Myocyte (in vitro differentiated cells): Measurements from ENCODE around the gene EFCC1. TPM values are rescaled to one million over a fixed set of nuclear protein-coding genes. Genes with fewer than 3 reads are reported as not detected.

Experiments used
- DNase-seq: peaks from one replicate; pipeline ENCODE4 v3.0.0-alpha.2; 2012; ENCODE audit warnings: low read depth
- total RNA-seq: library from RNA; depleted of rRNA; stranded (reverse); fragments of >200 nt; gene quantifications from 2 replicates; pipeline ENCODE4 v1.2.3, GENCODE V29; 2014

Gene EFCC1
- total RNA-seq, 1 donor from 2014 or later = 1.6 TPM

- no peak for DNase-seq
Measured at GRCh38 chr3:129030611-129031010, 29.5 kb downstream of the EFCC1 start.

GRCh38 chr3:129031476-129032215, 30.5 kb downstream of the EFCC1 start:
- DNase-seq = peak; percentile 70

- DNase-seq = no peak
Measured at GRCh38 chr3:129032716-129033115, 31.6 kb downstream of the EFCC1 start.

- DNase-seq = no peak
Measured at GRCh38 chr3:129033151-129033550, 32.0 kb downstream of the EFCC1 start.

GRCh38 chr3:129033633-129034321, 32.7 kb downstream of the EFCC1 start:
- DNase-seq = no peak

- no peak for DNase-seq
Measured at GRCh38 chr3:129034642-129035041, 33.5 kb downstream of the EFCC1 start.

- DNase-seq = no peak
Measured at GRCh38 chr3:129035360-129036221, 34.5 kb downstream of the EFCC1 start.

- peak; percentile 64 for DNase-seq
Measured at GRCh38 chr3:129036222-129037092, 35.4 kb downstream of the EFCC1 start.

- DNase-seq = no peak
Measured at GRCh38 chr3:129037093-129037419, 36.0 kb downstream of the EFCC1 start.

GRCh38 chr3:129038121-129038855, 37.2 kb downstream of the EFCC1 start:
- DNase-seq = no peak

GRCh38 chr3:129039271-129040038, 38.4 kb downstream of the EFCC1 start:
- peak; percentile 98 for DNase-seq

- no peak for DNase-seq
Measured at GRCh38 chr3:129040039-129040336, 38.9 kb downstream of the EFCC1 start.

GRCh38 chr3:129040579-129041300, 39.6 kb downstream of the EFCC1 start:
- DNase-seq = no peak

GRCh38 chr3:129045675-129046036, 44.6 kb downstream of the EFCC1 start:
- no peak for DNase-seq

- DNase-seq = no peak
Measured at GRCh38 chr3:129046037-129046731, 45.1 kb downstream of the EFCC1 start.

GRCh38 chr3:129046732-129047552, 45.8 kb downstream of the EFCC1 start:
- DNase-seq = no peak

- DNase-seq = no peak
Measured at GRCh38 chr3:129047553-129047839, 46.4 kb downstream of the EFCC1 start.
